GM23338 (cell line): ENCODE results near the gene LACC1. TPM values are rescaled to one million over a fixed set of nuclear protein-coding genes. Genes with fewer than 3 reads are reported as not detected.

ENCODE experiments used
- ATAC-seq: fragments of 200-7000 bp; cut with Tn5 transposase; 3 replicates; pipeline ENCODE4 v1.9.1; 2020
- DNase-seq: peaks from one replicate; pipeline ENCODE4 v3.0.0-alpha.2; 2015; ENCODE audit warnings: low spot score
- H2AFZ ChIP-seq: fragments of 200-600 bp; sonication (generic); 2 replicates; pipeline ENCODE4 v1.8.0; 2016; ENCODE audit warnings: antibody characterized with exemption, mild to moderate bottlenecking, moderate library complexity
- H3F3A ChIP-seq: fragments of 200-600 bp; sonication (generic); replicated peaks from 2 replicates; pipeline ENCODE4 v1.8.0; 2017; ENCODE audit warnings: antibody characterized with exemption, mixed run types, low read depth
- H3K27ac ChIP-seq: fragments of 200-600 bp; sonication (generic); 2 replicates; pipeline ENCODE4 v1.6.1; 2016; ENCODE audit warnings: low read depth
- H3K27me3 ChIP-seq: fragments of 200-600 bp; sonication (generic); 2 replicates; pipeline ENCODE4 v1.8.0; 2016; ENCODE audit warnings: mild to moderate bottlenecking, mixed run types, moderate library complexity; ENCODE audit not compliant: insufficient read depth
- H3K36me3 ChIP-seq: fragments of 200-600 bp; sonication (generic); 2 replicates; pipeline ENCODE4 v1.8.0; 2016; ENCODE audit warnings: mild to moderate bottlenecking; ENCODE audit not compliant: insufficient read depth
- H3K4me1 ChIP-seq: fragments of 200-600 bp; sonication (generic); 2 replicates; pipeline ENCODE4 v1.8.0; 2016; ENCODE audit warnings: mild to moderate bottlenecking, moderate library complexity; ENCODE audit not compliant: insufficient read depth
- H3K4me2 ChIP-seq: fragments of 200-600 bp; sonication (generic); 2 replicates; pipeline ENCODE4 v1.7.1; 2017; ENCODE audit warnings: mixed run types
- H3K4me3 ChIP-seq: fragments of 200-600 bp; sonication (generic); 2 replicates; pipeline ENCODE4 v1.6.1; 2016; ENCODE audit warnings: mixed run types
- H3K79me2 ChIP-seq: fragments of 200-600 bp; sonication (generic); replicated peaks from 2 replicates; pipeline ENCODE4 v1.8.0; 2017; ENCODE audit warnings: mild to moderate bottlenecking; ENCODE audit not compliant: insufficient read depth
- H3K9me2 ChIP-seq: fragments of 200-600 bp; sonication (generic); 2 replicates; pipeline ENCODE4 v1.8.0; 2017; ENCODE audit not compliant: insufficient read depth
- H4K20me1 ChIP-seq: fragments of 200-600 bp; sonication (generic); replicated peaks from 2 replicates; pipeline ENCODE4 v1.8.0; 2017; ENCODE audit warnings: mild to moderate bottlenecking; ENCODE audit not compliant: insufficient read depth
- H3K27ac Mint-ChIP-seq: 2 replicates; pipeline ENCODE4 v1.8.0; 2020; ENCODE audit warnings: inconsistent platforms, mild to moderate bottlenecking, moderate library complexity, mixed read lengths
- H3K27me3 Mint-ChIP-seq: 3 replicates; pipeline ENCODE4 v1.8.0; 2022; ENCODE audit warnings: low read depth, mild to moderate bottlenecking, moderate library complexity, mixed read lengths, inconsistent platforms; ENCODE audit not compliant: insufficient read depth, poor library complexity
- H3K36me3 Mint-ChIP-seq: 3 replicates; pipeline ENCODE4 v1.8.0; 2021; ENCODE audit warnings: low read depth, mild to moderate bottlenecking, inconsistent platforms, moderate library complexity, mixed read lengths
- H3K4me1 Mint-ChIP-seq: 3 replicates; pipeline ENCODE4 v1.8.0; 2020; ENCODE audit warnings: mild to moderate bottlenecking, inconsistent platforms, mixed read lengths
- H3K4me3 Mint-ChIP-seq: 3 replicates; pipeline ENCODE4 v1.8.0; 2021; ENCODE audit warnings: moderate library complexity, mild to moderate bottlenecking, inconsistent platforms, mixed read lengths
- H3K9me3 Mint-ChIP-seq: 3 replicates; pipeline ENCODE4 v1.8.0; 2020; ENCODE audit warnings: moderate library complexity, mild to moderate bottlenecking, inconsistent platforms, mixed read lengths
- CREB1 ChIP-seq: fragments of 250-450 bp; sonication (Bioruptor Pico); IDR thresholded peaks from 2 replicates; pipeline ENCODE4 v1.5.0; 2020; ENCODE audit warnings: low read depth, mild to moderate bottlenecking, moderate library complexity
- CTCF ChIP-seq, 2 experiments: fragments of 200-600 bp in 1 of 2; sonication (generic) in 1 of 2; conservative IDR thresholded peaks; 2 replicates each; pipeline versions ENCODE4 v1.5.1 to v1.6.1; 2016 to 2017; ENCODE audit warnings: antibody characterized with exemption in 2 of 2, low read depth in 2 of 2, mild to moderate bottlenecking in 2 of 2, moderate library complexity in 1 of 2
- EZH2 ChIP-seq: fragments of 200-600 bp; sonication (generic); IDR thresholded peaks from one replicate; pipeline ENCODE4 v1.8.0; 2017; ENCODE audit warnings: antibody characterized with exemption, mild to moderate bottlenecking, low read depth; ENCODE audit not compliant: unreplicated experiment
- EZH2phosphoT487 ChIP-seq: fragments of 200-600 bp; sonication (generic); IDR thresholded peaks from one replicate; pipeline ENCODE4 v1.8.1; 2018; ENCODE audit warnings: antibody characterized with exemption; ENCODE audit not compliant: unreplicated experiment
- JUNB ChIP-seq: IDR thresholded peaks from one replicate; pipeline ENCODE4 v1.6.1; 2016; ENCODE audit warnings: antibody characterized with exemption; ENCODE audit not compliant: unreplicated experiment
- NANOG ChIP-seq: IDR thresholded peaks from 2 replicates; pipeline ENCODE4 v1.6.1; 2016; ENCODE audit warnings: antibody characterized with exemption, borderline replicate concordance
- POLR2AphosphoS5 ChIP-seq: IDR thresholded peaks from 2 replicates; pipeline ENCODE4 v1.6.1; 2016; ENCODE audit warnings: antibody characterized with exemption, low read depth
- STAT1 ChIP-seq: IDR thresholded peaks from one replicate; pipeline ENCODE4 v1.6.1; 2016; ENCODE audit warnings: antibody characterized with exemption; ENCODE audit not compliant: unreplicated experiment
- ZNF114 ChIP-seq: fragments of 250-450 bp; sonication (Bioruptor Pico); IDR thresholded peaks from 2 replicates; pipeline ENCODE4 v1.5.0; 2020; ENCODE audit warnings: mild to moderate bottlenecking, moderate library complexity
- ZNF331 ChIP-seq: fragments of 250-450 bp; sonication (Bioruptor Pico); IDR thresholded peaks from 2 replicates; pipeline ENCODE4 v1.5.0; 2020; ENCODE audit warnings: low read depth, mild to moderate bottlenecking, moderate library complexity
- polyA plus RNA-seq: library from polyadenylated mRNA; unstranded; fragments of >200 nt; fragmentation: Nextera tagmentation; extraction: Ambion mirVana; gene quantifications from 2 replicates; pipeline ENCODE4 v1.2.1, GENCODE V29; 2016
- total RNA-seq: library from RNA; depleted of rRNA; stranded (reverse); fragments of >200 nt; shearing (Covaris generic); gene quantifications from 2 replicates; pipeline ENCODE4 v1.2.3, GENCODE V29; 2014
- TF ChIP-seq, protein P1 (sequence below): IDR thresholded peaks from 2 replicates; pipeline ENCODE4 v1.6.1; 2016; ENCODE audit warnings: antibody characterized with exemption

LACC1 gene
- total and polyA plus RNA-seq, 2 experiments from 2014 or later, result 4.4 to 4.6 TPM

- Histone ChIP-seq H4K20me1 (no peaks in the 10 kb centered on the region), H3K79me2 (no peaks in the 10 kb centered on the region), H3K27ac (no peak overlapping the region), H3K4me1 (peaks cover 3% of the 10 kb centered on the region; the same call in 1 of the 2 replicates), H3F3A (no peaks in the 10 kb centered on the region), H3K4me3 (no peak overlapping the region), H2AFZ (0 out of 2 replicates have a peak overlapping the region, but pooled peaks have one; percentile 53), H3K9me2 (no peaks in the 10 kb centered on the region), H3K27me3 (no peaks in the 10 kb centered on the region), H3K4me2 (no peak overlapping the region), H3K36me3 (no peaks in the 10 kb centered on the region)
- Mint-ChIP-seq H3K36me3 (no peaks in the 10 kb centered on the region), H3K4me3 (no peak overlapping the region), H3K4me1 (no peaks in the 10 kb centered on the region), H3K27ac (no peak overlapping the region), H3K27me3 (no peaks in the 10 kb centered on the region), H3K9me3 (no peaks in the 10 kb centered on the region)
- TF ChIP-seq CTCF (conservative IDR thresholded peaks at IDR 0.05; ENCODE audit: low read depth in 2 of 2), result no peak
- no peak for TF ChIP-seq NANOG
- no peak for TF ChIP-seq CREB1 (CRISPR knock-in tag)
- DNase-seq, result no peak
- ATAC-seq, result no peak
These were observed 38.9 kb downstream of the LACC1 start for GRCh38 chr13:43918636-43919035.

DNA sequence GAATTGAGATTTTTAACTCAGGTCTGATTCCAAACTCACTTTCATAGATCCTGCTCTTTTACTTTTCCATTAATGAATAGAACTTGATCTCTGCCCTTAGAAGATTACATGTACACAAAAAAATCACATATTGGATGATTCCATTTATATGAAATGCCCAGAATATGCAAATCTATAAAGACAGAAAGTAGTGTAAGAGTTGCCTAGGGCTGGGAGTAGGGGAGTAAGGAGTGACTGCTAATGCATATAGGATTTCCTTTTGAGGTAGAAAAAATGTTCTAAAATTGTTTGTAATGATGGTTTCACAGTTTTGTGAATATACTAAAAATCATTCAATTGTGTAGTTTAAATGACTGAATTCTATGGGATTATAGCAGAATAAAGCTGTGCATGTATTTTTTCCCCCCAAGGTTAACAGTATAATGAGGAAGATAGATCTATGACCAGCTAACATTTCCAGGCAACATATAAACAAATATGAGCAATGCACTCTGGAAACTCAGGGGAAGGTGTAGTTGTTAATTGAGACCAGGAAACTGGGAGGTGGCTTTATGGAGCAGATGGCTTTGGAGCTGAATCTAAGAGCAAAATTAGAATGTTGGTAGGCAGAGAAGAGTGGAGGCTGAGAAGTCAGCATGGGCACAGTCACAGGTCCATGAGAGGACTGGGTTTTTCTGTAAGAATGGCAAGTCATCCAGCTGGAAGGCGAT lies 41.4 kb downstream of the LACC1 start:
- Histone ChIP-seq H3K36me3 (no peaks in the 10 kb centered on the region), H3F3A (no peaks in the 10 kb centered on the region), H4K20me1 (no peaks in the 10 kb centered on the region), H3K9me2 (no peaks in the 10 kb centered on the region), H3K4me2 (no peak overlapping the region), H2AFZ (no peak overlapping the region), H3K27ac (no peak overlapping the region), H3K4me3 (no peak overlapping the region), H3K27me3 (no peaks in the 10 kb centered on the region), H3K4me1 (peaks cover 3% of the 10 kb centered on the region; the same call in 1 of the 2 replicates), H3K79me2 (no peaks in the 10 kb centered on the region)
- DNase-seq, result no peak
- no peak overlapping the region for H3K4me3 Mint-ChIP-seq
- no peaks in the 10 kb centered on the region for H3K36me3 Mint-ChIP-seq
- peaks cover 2% of the 10 kb centered on the region for H3K27me3 Mint-ChIP-seq
- no peaks in the 10 kb centered on the region for H3K4me1 Mint-ChIP-seq
- no peak for ATAC-seq
- H3K9me3 Mint-ChIP-seq, result no peaks in the 10 kb centered on the region
- TF ChIP-seq EZH2phosphoT487, result no peak
- no peak overlapping the region for H3K27ac Mint-ChIP-seq

GRCh38 chr13:43924549-43925245 lies 45.0 kb downstream of the LACC1 start:
- Histone ChIP-seq H3F3A (no peaks in the 10 kb centered on the region), H3K27me3 (no peaks in the 10 kb centered on the region), H4K20me1 (no peaks in the 10 kb centered on the region), H3K36me3 (no peaks in the 10 kb centered on the region), H3K4me2 (no peak overlapping the region), H3K79me2 (no peaks in the 10 kb centered on the region), H3K4me3 (no peak overlapping the region), H3K9me2 (no peaks in the 10 kb centered on the region), H2AFZ (peak overlapping the region; percentile 74; the same call in 1 of the 2 replicates), H3K27ac (no peak overlapping the region), H3K4me1 (peaks cover 3% of the 10 kb centered on the region; the same call in 1 of the 2 replicates)
- H3K36me3 Mint-ChIP-seq, result no peaks in the 10 kb centered on the region
- ATAC-seq (no peak), DNase-seq (no peak)
- H3K27me3 Mint-ChIP-seq, result peaks cover 2% of the 10 kb centered on the region
- H3K9me3 Mint-ChIP-seq, result no peaks in the 10 kb centered on the region
- H3K4me3 Mint-ChIP-seq, result no peak overlapping the region
- H3K4me1 Mint-ChIP-seq, result no peaks in the 10 kb centered on the region
- H3K27ac Mint-ChIP-seq, result no peak overlapping the region
- no peak for TF ChIP-seq NANOG
- no peak for TF ChIP-seq JUNB
- TF ChIP-seq ZNF331, result no peak
- TF ChIP-seq CTCF (conservative IDR thresholded peaks at IDR 0.05; ENCODE audit: low read depth in 2 of 2), result no peak
- no peak for TF ChIP-seq EZH2
- TF ChIP-seq STAT1, result no peak
- no peak for TF ChIP-seq CREB1 (CRISPR knock-in tag)
- no peak for TF ChIP-seq POLR2AphosphoS5
- TF ChIP-seq EZH2phosphoT487, result no peak
- TF ChIP-seq, protein P1, sequence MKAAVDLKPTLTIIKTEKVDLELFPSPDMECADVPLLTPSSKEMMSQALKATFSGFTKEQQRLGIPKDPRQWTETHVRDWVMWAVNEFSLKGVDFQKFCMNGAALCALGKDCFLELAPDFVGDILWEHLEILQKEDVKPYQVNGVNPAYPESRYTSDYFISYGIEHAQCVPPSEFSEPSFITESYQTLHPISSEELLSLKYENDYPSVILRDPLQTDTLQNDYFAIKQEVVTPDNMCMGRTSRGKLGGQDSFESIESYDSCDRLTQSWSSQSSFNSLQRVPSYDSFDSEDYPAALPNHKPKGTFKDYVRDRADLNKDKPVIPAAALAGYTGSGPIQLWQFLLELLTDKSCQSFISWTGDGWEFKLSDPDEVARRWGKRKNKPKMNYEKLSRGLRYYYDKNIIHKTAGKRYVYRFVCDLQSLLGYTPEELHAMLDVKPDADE, result no peak
- TF ChIP-seq ZNF114, result no peak
